ENCODE measurements around the gene CNTN4.

DNA sequence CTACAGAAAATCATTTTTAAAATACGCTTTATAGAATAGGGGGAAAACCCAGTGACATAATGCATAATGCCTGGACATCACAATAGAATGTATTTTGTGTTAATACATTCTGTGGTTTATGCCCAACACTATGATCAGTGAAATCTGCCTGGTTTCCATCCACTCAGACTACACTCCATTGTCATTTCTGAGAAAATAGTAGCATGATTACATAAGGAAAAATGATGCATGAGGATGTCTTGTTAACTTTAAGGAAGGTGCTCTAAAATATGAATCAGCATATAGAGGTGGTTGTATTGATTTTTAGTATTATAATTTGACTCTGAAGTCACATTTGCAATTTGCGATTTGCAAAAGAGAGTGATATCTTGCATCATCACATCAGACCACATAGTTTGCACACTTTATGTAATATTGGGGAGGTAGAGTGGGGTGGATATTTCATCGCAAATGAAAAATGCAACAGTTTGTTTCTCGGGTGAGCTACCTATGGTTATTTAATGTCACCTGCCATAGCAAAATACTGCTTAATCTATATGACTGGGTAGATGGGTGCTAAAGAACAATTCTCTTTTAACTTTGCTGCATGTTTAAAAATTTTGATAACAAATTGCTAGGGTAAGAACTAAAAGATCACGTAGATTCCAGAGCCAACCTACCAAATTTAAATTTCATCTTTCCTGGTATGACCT, 607.6 kb downstream of the CNTN4 start:
- TF ChIP-seq, protein P1, sequence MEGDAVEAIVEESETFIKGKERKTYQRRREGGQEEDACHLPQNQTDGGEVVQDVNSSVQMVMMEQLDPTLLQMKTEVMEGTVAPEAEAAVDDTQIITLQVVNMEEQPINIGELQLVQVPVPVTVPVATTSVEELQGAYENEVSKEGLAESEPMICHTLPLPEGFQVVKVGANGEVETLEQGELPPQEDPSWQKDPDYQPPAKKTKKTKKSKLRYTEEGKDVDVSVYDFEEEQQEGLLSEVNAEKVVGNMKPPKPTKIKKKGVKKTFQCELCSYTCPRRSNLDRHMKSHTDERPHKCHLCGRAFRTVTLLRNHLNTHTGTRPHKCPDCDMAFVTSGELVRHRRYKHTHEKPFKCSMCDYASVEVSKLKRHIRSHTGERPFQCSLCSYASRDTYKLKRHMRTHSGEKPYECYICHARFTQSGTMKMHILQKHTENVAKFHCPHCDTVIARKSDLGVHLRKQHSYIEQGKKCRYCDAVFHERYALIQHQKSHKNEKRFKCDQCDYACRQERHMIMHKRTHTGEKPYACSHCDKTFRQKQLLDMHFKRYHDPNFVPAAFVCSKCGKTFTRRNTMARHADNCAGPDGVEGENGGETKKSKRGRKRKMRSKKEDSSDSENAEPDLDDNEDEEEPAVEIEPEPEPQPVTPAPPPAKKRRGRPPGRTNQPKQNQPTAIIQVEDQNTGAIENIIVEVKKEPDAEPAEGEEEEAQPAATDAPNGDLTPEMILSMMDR (IDR thresholded peaks at IDR 0.05) = no peak
- TF ChIP-seq EZH2phosphoT487 (IDR thresholded peaks at IDR 0.05) = no peak
